Stimulated activated CD4-positive, alpha-beta T cell treated with anti-CD3 and anti-CD28 coated beads, Interleukin-2, amount 100 ng/mL, for 24 hours (primary cell): ENCODE results near the gene CPED1.
"Not testable (repeated sequence)": the region's sequence is repeated elsewhere in the genome, so short reads cannot be mapped to it uniquely, and the experiment has no call there.

Experiments
- DNase-seq, 2 donors: peaks; one replicate each; pipeline ENCODE4 v3.0.0-alpha.2; 2020

CPED1 gene

DNA sequence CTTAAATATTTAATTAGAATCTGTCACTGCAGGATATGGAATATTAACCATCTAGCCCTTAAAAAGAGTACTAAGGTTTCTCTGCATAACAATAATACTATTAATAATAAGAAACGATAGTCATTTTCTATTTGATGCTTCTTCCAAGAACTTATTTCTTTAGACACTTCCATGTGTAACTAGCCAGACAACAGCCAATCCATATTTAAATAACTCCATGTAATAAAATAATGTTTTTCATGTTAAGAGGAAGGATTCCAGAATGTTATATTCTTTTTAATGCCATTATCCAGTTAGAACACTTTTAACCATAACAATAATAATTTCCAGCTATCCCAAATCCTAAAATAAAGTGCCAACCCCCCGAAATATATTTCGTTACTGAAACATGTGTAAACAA, 170.2 kb downstream of the CPED1 start:
- no peak for DNase-seq

- DNase-seq, result no peak
Observed at GRCh38 chr7:121159553-121159952, 171.0 kb downstream of the CPED1 start.

DNA sequence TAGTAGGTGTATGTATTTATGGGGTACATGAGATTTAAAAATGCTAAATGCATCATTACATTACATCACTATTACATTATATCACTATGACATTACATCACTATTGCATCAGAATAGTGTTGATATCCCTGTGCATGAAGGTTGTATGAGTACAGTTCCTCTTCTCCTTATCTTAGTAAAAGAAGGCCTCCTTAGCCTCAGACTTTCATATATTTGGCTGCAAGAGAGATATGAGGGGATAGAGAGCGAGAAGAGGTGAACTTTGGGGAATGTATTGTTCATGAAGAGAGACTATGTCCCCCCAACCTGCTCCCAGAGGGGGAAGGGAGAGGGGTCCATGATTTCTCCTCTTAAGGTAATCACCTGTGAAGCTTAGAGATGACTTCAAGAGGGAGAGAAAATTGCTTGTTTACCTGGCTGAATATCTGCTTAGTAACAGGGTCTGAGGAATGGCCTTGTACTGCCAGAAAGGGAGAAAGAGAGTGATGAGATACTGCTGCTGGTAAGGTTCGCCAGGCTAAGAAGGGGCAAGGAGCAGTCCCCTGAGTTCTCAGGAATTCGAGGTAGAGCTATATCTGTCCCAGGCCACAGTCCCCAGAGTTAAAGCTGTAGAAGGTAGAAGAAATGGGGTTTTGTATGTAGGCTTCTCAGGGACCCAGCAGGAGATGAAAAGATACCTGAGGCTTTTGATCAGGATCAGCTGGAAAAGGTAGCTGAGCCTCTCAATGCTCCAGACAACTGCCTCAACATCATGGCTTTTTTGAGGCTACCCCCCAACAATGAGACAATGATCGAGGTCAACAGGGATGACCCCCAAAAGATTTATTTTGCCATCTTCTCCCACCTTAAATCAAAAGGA, 171.9 kb downstream of the CPED1 start:
- no peak for DNase-seq

GRCh38 chr7:121163699-121164098, 175.2 kb downstream of the CPED1 start:
- DNase-seq, result no peak

GRCh38 chr7:121164247-121164646, 175.7 kb downstream of the CPED1 start:
- DNase-seq, result no peak

DNA sequence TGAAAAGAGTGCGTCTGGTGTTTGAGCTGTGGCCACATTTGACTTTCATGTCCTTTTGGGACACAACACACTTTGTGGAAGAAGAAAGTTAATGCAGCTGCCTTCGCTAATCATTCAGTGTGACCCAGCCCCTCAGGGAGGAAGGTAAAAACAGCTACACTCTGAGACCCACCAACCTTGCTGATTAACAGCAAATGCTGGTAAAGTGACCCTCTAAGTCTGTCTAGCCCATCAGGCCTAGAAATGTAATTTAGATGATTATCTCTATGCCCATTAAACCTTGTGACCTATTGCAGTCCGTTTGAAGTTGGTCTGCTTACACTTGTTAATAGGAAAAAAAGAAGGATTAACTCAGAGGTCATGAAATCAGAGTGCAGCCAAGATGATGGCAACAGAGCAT, 178.4 kb downstream of the CPED1 start:
- no peak for DNase-seq

GRCh38 chr7:121167971-121168370, 179.5 kb downstream of the CPED1 start:
- DNase-seq, result no peak

DNA sequence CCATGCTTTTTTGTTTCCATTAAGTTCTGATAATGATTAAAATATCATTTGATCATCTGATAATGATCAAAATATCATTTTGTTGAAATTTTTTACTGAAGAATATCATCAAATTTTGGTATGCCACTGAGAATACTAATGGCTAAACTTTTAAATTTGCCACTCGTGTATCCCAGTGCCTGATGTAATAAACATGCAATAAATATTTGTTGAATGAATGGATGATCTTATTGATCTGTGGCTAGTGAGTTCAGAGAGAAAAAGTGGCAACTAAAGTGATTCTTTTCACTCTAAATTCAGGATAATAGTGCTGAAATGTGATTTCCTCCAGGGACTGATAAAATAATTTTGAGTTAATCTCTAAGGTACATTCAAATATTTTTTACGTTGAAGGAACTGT, 181.0 kb downstream of the CPED1 start:
- DNase-seq, result no peak

- DNase-seq, result no peak
Observed at GRCh38 chr7:121172484-121172883, 184.0 kb downstream of the CPED1 start.

GRCh38 chr7:121175826-121176225, 187.3 kb downstream of the CPED1 start:
- DNase-seq, result no peak

DNA sequence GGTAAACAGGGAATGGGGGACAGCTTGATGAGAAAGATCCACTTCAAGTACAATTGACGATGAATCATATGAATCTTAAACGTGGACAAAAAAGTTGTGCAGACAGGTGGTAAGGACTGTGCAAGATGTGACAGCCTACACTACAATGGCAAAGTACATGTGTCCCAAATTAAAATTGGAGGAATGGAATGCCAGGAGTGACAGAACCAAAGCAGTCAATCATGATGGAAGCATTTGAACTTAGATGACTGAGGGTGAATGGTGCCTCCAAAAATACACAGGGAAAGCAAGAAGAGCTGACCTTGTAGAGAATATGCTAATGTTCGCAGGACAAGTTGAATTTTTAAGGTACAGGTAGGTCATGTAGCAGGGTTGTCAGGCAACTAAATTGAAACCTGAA, 189.9 kb downstream of the CPED1 start:
- DNase-seq, result no peak

DNA sequence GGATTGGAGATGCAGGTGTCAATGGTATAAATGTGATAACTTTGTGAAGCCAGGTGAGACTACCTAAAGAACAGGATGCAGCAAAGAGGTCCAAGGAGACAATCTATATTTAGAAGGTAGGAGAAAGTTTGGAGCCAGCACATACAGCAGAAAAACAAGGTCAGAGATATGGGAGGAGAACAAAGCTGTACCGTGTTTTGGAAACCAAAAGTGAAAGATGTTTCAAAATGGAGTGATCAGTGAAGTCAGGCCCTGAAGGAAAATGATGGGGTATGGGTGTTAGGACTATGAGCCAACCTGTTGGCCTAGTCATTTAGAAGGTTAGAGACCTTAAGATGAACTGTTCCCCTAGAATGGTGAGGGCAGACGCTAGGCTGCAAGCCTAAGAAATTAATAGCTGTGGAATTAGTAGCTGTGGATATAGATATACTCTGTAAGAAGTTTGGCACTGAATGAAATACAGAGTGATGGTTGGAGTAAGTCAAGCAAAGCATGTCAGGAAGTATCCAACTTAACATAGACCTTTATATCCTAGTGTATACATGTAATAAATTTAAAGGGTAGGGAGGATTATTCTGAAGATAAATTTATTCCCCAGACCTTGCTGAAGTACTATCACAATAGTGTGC, 190.5 kb downstream of the CPED1 start:
- DNase-seq, result no peak

- DNase-seq, result no peak
Observed at GRCh38 chr7:121180436-121181063, 192.0 kb downstream of the CPED1 start.

GRCh38 chr7:121181357-121181756, 192.8 kb downstream of the CPED1 start:
- DNase-seq, result no peak

DNA sequence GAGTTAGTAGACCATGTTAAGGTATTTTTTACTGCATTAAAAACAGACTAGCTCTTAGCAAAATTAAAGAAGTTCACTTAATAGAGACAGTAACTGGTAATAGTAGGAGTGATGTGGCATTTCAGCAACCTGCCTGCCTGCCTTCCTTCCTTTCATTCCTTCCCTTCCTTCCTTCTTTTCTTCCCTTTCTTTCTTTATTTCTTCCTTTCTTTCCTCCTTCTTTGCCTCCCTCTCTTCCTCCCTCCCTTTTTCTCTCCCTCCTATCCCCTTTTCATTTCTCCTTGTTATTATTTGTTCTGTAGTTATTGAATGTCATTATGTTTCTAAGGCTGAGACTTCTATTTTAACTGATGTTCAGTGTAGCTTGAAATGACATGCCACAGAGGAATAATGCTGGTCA, 193.8 kb downstream of the CPED1 start:
- DNase-seq, result no peak

GRCh38 chr7:121182902-121183301, 194.4 kb downstream of the CPED1 start:
- DNase-seq, result no peak

DNA sequence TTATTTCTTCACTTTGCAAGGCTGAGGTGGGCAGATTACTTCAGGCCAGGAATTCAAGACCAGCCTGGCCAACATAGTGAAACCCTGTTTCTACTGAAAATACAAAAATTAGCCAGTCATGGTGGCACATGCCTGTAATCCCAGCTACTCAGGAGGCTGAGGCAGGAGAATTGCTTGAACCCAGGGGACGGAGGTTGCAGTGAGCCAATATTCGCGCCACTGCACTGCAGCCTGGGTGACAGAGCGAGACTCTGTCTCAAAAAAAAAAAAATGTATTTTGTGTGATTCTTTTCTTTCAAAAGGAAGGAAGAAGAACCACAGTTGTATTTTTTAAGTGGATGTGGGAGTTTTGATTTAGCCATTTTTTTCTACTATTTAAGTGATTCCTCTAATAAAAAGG, 195.4 kb downstream of the CPED1 start:
- not testable (repeated sequence) for DNase-seq

DNA sequence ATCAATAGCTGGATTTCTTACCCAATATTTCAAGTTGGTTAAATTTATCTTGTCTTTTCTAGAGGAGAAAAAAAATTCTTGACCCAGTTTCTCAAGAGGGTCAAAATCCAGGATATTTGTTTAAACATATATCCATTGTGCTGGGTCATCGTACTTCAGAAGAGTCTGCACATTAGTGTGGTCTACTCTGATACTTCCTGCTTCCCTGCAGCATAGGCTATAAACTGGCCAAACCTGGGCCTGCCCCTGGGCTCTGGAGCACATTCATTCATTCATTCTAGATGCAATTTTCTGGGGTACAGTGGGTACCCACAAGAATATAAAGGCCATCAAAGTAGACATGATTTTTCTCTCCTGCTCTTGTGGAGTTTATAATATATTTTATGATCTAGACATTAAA, 198.2 kb downstream of the CPED1 start:
- no peak for DNase-seq

DNA sequence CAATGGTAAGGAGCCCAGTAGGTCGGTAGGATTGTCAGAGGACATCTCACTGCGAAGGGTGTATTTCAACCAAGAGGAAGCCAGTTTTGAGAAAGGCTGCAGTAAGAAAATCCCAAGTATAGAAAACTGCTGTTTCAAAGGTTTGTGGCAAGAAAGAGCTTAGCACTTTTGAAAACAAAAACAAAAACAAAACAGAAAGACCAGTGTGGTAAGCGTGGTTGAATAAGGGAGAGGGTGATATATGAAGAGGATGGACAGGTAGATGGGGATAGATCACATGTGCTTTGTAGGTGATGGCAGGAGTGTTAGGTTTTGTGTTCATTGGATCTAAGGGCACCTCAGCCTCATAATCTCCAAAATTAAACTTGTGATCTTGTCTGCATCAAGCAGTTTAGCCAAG, 198.7 kb downstream of the CPED1 start:
- DNase-seq, result no peak

- no peak for DNase-seq
Observed at GRCh38 chr7:121187676-121188075, 199.2 kb downstream of the CPED1 start.

DNA sequence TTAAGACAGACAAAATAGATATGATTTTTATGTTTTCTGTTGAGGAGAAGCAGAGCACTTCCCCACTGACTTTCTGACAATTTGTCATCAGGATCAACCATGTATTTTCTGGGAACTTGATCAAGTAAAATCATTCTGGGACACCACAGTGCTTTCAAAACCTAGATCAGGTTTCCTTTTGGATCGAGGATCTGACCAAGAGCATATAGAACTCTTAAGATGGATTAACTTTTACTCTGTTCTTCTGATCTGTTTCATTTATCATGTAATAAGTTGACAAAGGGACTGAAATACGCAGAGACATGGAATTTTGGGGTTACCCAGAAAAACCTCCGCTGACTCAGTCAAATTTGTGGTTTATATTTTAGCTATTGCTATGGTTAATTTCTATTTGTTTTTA, 204.3 kb downstream of the CPED1 start:
- DNase-seq, result no peak

DNA sequence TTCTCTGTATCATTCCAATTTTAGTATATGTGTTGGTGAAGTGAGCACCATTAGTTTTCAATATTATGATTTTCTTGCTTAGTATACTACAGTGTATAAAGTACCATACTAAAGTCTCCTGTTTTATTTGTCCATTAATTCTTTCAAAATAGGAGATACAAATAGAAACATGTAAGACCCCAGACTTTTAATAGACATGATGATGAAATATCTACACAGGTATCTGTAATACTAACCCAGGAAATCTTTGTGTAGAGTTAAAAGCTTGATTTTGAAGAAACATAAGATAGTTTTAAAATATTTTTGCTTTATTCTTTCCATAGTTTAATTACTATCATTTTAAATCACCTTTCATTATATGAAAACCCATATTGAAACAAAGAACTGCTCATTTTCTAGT, 206.5 kb downstream of the CPED1 start:
- no peak for DNase-seq

DNA sequence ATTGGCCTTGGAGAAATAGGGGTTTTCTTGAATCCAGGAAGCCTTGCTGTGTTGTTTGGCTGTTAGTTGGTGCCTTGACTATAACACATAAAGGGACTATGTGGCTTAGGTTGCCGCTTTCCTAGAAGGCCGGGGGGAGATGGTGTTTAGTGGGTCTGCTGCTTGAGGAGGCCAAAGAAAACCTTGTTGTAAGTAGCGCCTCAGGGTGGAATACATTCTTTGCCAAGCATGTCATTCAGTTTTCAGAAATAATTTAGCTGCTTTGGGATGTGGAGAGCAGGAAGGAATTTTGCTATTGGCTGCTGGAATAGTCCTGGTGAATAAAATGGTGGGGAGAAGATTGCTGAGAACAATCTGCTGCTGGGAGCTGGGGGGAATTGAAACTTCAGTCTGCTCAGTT, 207.4 kb downstream of the CPED1 start:
- DNase-seq, result no peak

GRCh38 chr7:121196286-121196685, 207.8 kb downstream of the CPED1 start:
- DNase-seq, result no peak
